Transverse colon (tissue), 4 donors: ENCODE measurements around the gene RGS19. TPM values are rescaled to one million over a fixed set of nuclear protein-coding genes. Genes with fewer than 3 reads are reported as not detected.

Experiments used
- DNase-seq: peaks from one replicate; pipeline ENCODE4 v3.0.0-alpha.2; 2019
- H3K27ac ChIP-seq, 4 donors: fragments of 200-600 bp; sonication (generic); 2 replicates each; pipeline ENCODE4 v1.5.1; 2016 to 2018; ENCODE audit warnings: inconsistent platforms in 4 of 4
- H3K27me3 ChIP-seq: fragments of 200-600 bp; sonication (generic); 2 replicates; pipeline ENCODE4 v1.5.1; 2017; ENCODE audit warnings: inconsistent platforms
- H3K36me3 ChIP-seq, 4 donors: fragments of 200-600 bp; sonication (generic); 2 replicates each; pipeline ENCODE4 v1.5.1; 2017 to 2019; ENCODE audit warnings: inconsistent platforms in 4 of 4
- H3K4me1 ChIP-seq, 4 donors: fragments of 200-600 bp; sonication (generic); 2 replicates each; pipeline ENCODE4 v1.5.1; 2017 to 2020; ENCODE audit warnings: inconsistent platforms in 4 of 4
- H3K4me3 ChIP-seq, 4 donors: fragments of 200-600 bp; sonication (generic); 1 replicate in 1 of 4; 2 replicates in 3 of 4; pipeline versions ENCODE4 v1.5.1 to v1.6.1; 2017 to 2019; ENCODE audit warnings: inconsistent platforms in 4 of 4
- H3K9me3 ChIP-seq, 2 donors: fragments of 200-600 bp; sonication (generic); 2 replicates each; pipeline ENCODE4 v1.5.1; 2017 to 2019; ENCODE audit warnings: inconsistent platforms in 2 of 2
- CTCF ChIP-seq, 5 experiments: fragments of 200-600 bp in 3 of 5; fragments of 450-650 bp in 2 of 5; sonication (generic) in 3 of 5; IDR thresholded peaks; 1 replicate in 2 of 5; 2 replicates in 3 of 5; pipeline ENCODE4 v1.5.1; 2016 to 2017; ENCODE audit warnings: antibody characterized with exemption in 5 of 5, inconsistent platforms in 3 of 5, mild to moderate bottlenecking in 2 of 5, moderate library complexity in 1 of 5
- EP300 ChIP-seq: sonication (generic); formaldehyde crosslinking; IDR thresholded peaks from one replicate; pipeline ENCODE4 v1.6.1; 2017; ENCODE audit warnings: antibody characterized with exemption, low read depth
- POLR2A ChIP-seq: fragments of 450-650 bp; IDR thresholded peaks from one replicate; pipeline ENCODE4 v1.6.1; 2016; ENCODE audit warnings: antibody characterized with exemption, mild to moderate bottlenecking, moderate library complexity
- POLR2AphosphoS5 ChIP-seq, 3 donors: sonication (generic); formaldehyde crosslinking; IDR thresholded peaks; one replicate each; pipeline ENCODE4 v1.6.1; 2016; ENCODE audit warnings: antibody characterized with exemption in 3 of 3
- whole genome bisulfite sequencing, 2 donors: methylation state at CpG; one replicate each; pipeline ENCODE4 v1.1.5; 2018; ENCODE audit warnings: low coverage in 1 of 2; 5-methylcytosine and 5-hydroxymethylcytosine counted together
- in situ Hi-C, 4 donors: fragments of 200-750 bp; cut with MboI; loops; one replicate each; pipeline versions ENCODE4 v1.15.0 to v1.15.1; 2017; ENCODE audit warnings: low sequenced_read_pairs in 3 of 4, low pct_ligation_motif_present in 1 of 4, low pct_unique_long_range_greater_than_20kb in 1 of 4
- intact Hi-C: fragments of 100-400 bp; cut with DNase I; formaldehyde crosslinking; loops from one replicate; pipeline ENCODE4 v1.15.1; 2023; ENCODE audit warnings: low total_unique reads
- total RNA-seq, 4 donors: library from RNA; depleted of rRNA; stranded (reverse); fragments of >200 nt; gene quantifications; one replicate each; pipeline ENCODE4 v1.1.0, GENCODE V29; 2016

RGS19 gene
- total RNA-seq, 4 donors from 2014 or later, result 5.5 to 37.4 (median 10.8) TPM; not detected in 1

DNA sequence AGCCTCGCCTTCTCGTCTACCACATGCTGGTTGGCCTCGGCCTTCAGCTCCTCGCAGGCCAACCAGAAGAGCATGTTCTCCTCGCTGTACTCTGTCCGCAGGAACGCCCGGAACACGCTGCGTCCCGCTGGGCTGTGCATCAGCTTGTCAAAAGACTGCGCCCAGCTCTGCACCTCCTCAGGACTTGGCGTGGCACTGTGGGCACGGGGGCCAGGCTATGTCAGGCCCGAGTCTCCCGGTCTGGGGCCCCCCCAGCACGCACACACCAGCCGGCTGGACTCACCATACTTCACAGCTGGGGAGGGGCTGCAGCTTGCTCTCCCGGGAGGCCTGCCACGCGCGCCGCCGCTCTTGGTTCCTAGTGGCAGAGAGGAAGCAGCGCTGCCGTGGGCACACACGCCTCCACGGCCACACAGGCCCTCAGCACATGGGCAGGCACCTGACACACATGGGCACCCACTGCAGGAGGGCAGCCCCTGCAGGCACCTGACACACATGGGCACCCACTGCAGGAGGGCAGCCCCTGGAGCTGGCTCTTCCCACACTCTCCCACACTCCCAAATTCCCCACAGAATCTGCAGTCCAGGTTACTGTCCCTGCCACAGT is 5.0 kb downstream of the RGS19 start:
- Histone ChIP-seq H3K9me3 (no peaks in the 10 kb centered on the region), H3K4me3 (no peak overlapping the region), H3K27ac (no peak overlapping the region), H3K27me3 (peaks cover 10% of the 10 kb centered on the region), H3K4me1 (peaks cover 9 to 16% (median 12%) of the 10 kb centered on the region in 4 donors), H3K36me3 (no peaks in the 10 kb centered on the region)
- TF ChIP-seq CTCF (IDR thresholded peaks at IDR 0.05) (no peak), POLR2A (no peak), EP300 (no peak), POLR2AphosphoS5 (IDR thresholded peaks at IDR 0.05) (no peak)
- intact Hi-C loops, result no loop called here
- in situ Hi-C loops, result no loop called here
- no peak for DNase-seq
- 80 to 85% methylated on average over 2 to 28 of the region's 28 CpGs for WGBS, 2 donors

- H3K27me3 ChIP-seq, result peaks cover 5% of the 10 kb centered on the region
- no peaks in the 10 kb centered on the region for H3K36me3 ChIP-seq
- in situ Hi-C loops (no loop called here), intact Hi-C loops (no loop called here)
- no peak overlapping the region for H3K27ac ChIP-seq
- H3K9me3 ChIP-seq, result no peaks in the 10 kb centered on the region
- no peak for TF ChIP-seq CTCF (IDR thresholded peaks at IDR 0.05)
- no peak for TF ChIP-seq POLR2A
- no peak for DNase-seq
- peaks cover 3 to 9% (median 5%) of the 10 kb centered on the region in 4 donors for H3K4me1 ChIP-seq
- no peak overlapping the region for H3K4me3 ChIP-seq
- WGBS, 2 donors, result 92 to 94% methylated on average over 10 to 32 of the region's 37 CpGs
These were observed 5.7 kb downstream of the RGS19 start for GRCh38 chr20:64073476-64074183.

DNA sequence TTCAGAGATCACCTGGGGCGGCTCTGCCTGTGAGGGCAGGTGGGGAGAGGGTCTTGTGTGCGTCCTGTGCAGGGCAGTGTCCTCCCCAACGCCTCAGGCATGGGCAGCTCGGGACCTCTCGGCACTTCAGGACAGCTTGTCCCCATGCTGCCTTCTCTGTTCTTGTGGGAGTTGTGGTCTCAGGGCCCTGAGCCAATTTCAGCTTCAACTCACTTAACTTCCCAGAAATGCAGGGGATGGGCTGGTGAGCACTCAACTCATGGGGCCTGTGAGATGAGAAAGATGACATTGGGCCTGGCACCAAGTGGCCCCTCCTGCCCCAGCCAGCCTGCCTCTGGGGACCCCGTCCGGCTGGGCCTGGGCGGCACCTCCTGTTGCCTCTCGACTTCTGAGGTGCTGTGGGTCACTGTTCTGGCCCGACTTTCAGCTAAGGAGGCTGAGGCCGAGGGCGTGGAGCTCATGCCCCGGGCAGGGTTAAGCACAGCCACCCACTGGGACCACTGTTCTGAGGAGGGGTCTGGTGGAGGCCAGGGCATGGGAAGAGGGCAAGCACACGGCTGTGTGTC is 6.7 kb downstream of the RGS19 start:
- Histone ChIP-seq H3K4me3 (no peak overlapping the region), H3K27ac (no peak overlapping the region), H3K36me3 (no peaks in the 10 kb centered on the region), H3K4me1 (no peaks in the 10 kb centered on the region), H3K27me3 (no peaks in the 10 kb centered on the region), H3K9me3 (no peaks in the 10 kb centered on the region)
- intact Hi-C loops, result no loop called here
- TF ChIP-seq POLR2AphosphoS5 (IDR thresholded peaks at IDR 0.05) (no peak), EP300 (no peak), POLR2A (no peak), CTCF (IDR thresholded peaks at IDR 0.05) (no peak)
- DNase-seq, result no peak
- in situ Hi-C loops, result no loop called here
- WGBS, 2 donors, result 88% methylated on average over 11 of the region's 14 CpGs; no CpG with 5 or more reads in 1 of the 2 donors

DNA sequence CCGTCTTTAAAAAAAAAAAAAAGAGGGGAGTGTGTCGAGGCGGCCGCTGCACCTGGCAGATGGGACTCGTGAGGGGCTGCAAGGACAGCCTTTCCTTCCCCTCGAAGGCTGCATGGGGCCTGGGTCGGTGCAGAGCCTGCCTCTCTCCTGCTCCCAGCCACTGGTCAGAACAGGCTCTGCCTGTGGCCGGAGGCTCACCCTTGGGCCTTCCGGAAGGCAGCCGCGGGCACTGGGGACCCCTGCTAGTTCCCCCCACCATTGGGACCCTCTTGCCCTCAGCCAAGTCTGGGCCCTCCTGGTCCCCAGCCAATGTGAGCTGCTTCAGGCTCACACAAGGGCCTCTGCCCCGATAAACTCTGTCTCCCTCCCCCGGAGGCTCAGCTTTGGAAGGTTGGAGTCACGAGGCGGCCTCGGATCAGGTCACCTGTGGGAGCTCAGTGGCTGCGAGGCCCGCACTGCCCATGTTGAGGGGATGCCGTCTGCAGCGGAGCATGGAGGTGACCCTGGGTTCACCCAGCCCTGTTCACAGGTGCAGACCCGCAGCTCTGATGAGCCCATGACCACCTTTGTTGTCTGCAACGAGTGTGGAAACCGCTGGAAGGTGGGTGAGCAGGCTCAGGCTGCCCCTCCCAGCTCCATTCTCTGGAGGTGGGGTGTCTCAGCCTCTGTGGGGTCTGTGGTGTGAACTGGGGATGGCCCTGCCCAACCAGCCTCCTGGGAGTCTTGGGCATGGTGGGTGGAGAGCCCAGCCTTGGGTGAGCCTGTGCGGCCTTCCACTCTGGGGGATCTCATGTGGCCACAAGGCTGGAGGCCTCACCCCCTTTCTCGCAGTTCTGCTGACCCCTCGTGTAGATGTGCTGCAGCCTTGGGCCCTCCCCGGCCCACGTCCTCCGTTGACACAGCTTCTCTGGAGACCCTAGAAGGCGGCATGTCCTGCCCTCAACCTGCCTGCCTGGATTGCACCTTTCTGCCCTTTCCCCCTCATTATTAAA is 7.7 kb downstream of the RGS19 start:
- no peaks in the 10 kb centered on the region for H3K27me3 ChIP-seq
- no peaks in the 10 kb centered on the region for H3K9me3 ChIP-seq
- in situ Hi-C loops (no loop called here), intact Hi-C loops (no loop called here)
- H3K27ac ChIP-seq, result no peak overlapping the region
- DNase-seq, result no peak
- no peaks in the 10 kb centered on the region for H3K4me1 ChIP-seq
- 80 to 95% methylated on average over 9 to 29 of the region's 30 CpGs for WGBS, 2 donors
- H3K36me3 ChIP-seq, result no peaks in the 10 kb centered on the region
- H3K4me3 ChIP-seq, result no peak overlapping the region
- TF ChIP-seq CTCF (IDR thresholded peaks at IDR 0.05) (no peak), POLR2A (no peak), EP300 (no peak), POLR2AphosphoS5 (IDR thresholded peaks at IDR 0.05) (no peak)
